Measurements from ENCODE around the gene XDH. TPM values are rescaled to one million over a fixed set of nuclear protein-coding genes. Genes with fewer than 3 reads are reported as not detected.

The XDH gene
- total and polyA plus RNA-seq, 9 donors: 0.12 to 0.13 TPM; not detected in 7

- H3K4me1 ChIP-seq (ENCODE audit: insufficient read depth): no peaks in the 10 kb centered on the region
- no peaks in the 10 kb centered on the region for H3K27me3 ChIP-seq
- H3K4me3 ChIP-seq: no peak overlapping the region
- intact Hi-C loops (cut with DNase I): no loop called here
- no peak for DNase-seq
- H3K27ac ChIP-seq: no peak overlapping the region
- H3K9me3 ChIP-seq: no peaks in the 10 kb centered on the region
- no peaks in the 10 kb centered on the region for H3K36me3 ChIP-seq
- WGBS, 3 donors: 93 to 94% (median 93%) methylated on average over 3 of the region's 3 CpGs
- TF ChIP-seq EP300 (IDR thresholded peaks at IDR 0.05) (no peak), POLR2A (IDR thresholded peaks at IDR 0.05) (no peak), CTCF (IDR thresholded peaks at IDR 0.05) (no peak)
Observed at GRCh38 chr2:31421634-31422033, 7.1 kb upstream of the XDH start.

GRCh38 chr2:31420936-31421335 lies 6.4 kb upstream of the XDH start:
- Histone ChIP-seq H3K9me3 (no peaks in the 10 kb centered on the region), H3K27ac (no peak overlapping the region), H3K36me3 (no peaks in the 10 kb centered on the region), H3K27me3 (no peaks in the 10 kb centered on the region), H3K4me3 (no peak overlapping the region), H3K4me1 (ENCODE audit: insufficient read depth) (no peaks in the 10 kb centered on the region)
- no peak for TF ChIP-seq CTCF (IDR thresholded peaks at IDR 0.05)
- no peak for TF ChIP-seq EP300 (IDR thresholded peaks at IDR 0.05)
- TF ChIP-seq POLR2A (IDR thresholded peaks at IDR 0.05): no peak
- intact Hi-C loops (cut with DNase I): no loop called here
- no peak for DNase-seq
- WGBS, 3 donors: 27 to 41% (median 38%) methylated on average over 1 of the region's 1 CpG

- no peak overlapping the region for H3K4me3 ChIP-seq
- H3K36me3 ChIP-seq: no peaks in the 10 kb centered on the region
- H3K4me1 ChIP-seq (ENCODE audit: insufficient read depth): no peaks in the 10 kb centered on the region
- no peak for DNase-seq
- intact Hi-C loops (cut with DNase I): no loop called here
- H3K27ac ChIP-seq: no peak overlapping the region
- no peaks in the 10 kb centered on the region for H3K9me3 ChIP-seq
- no peak for TF ChIP-seq EP300 (IDR thresholded peaks at IDR 0.05)
- TF ChIP-seq POLR2A (IDR thresholded peaks at IDR 0.05): no peak
- no peak for TF ChIP-seq CTCF (IDR thresholded peaks at IDR 0.05)
- H3K27me3 ChIP-seq: no peaks in the 10 kb centered on the region
Observed at GRCh38 chr2:31419386-31419785, 4.8 kb upstream of the XDH start.

GRCh38 chr2:31415421-31415820 lies 879 bp upstream of the XDH start:
- Histone ChIP-seq H3K4me3 (no peak overlapping the region), H3K27me3 (no peaks in the 10 kb centered on the region), H3K9me3 (no peaks in the 10 kb centered on the region), H3K27ac (no peak overlapping the region), H3K4me1 (ENCODE audit: insufficient read depth) (no peaks in the 10 kb centered on the region), H3K36me3 (no peaks in the 10 kb centered on the region)
- 54 to 83% (median 63%) methylated on average over 2 of the region's 2 CpGs for WGBS, 3 donors
- intact Hi-C loops (cut with DNase I): no loop called here
- TF ChIP-seq CTCF (IDR thresholded peaks at IDR 0.05) (no peak), EP300 (IDR thresholded peaks at IDR 0.05) (no peak), POLR2A (IDR thresholded peaks at IDR 0.05) (no peak)
- DNase-seq: no peak

All from ovary (tissue), 9 donors.